ENCODE measurements around the gene OBP2B. TPM values are rescaled to one million over a fixed set of nuclear protein-coding genes. Genes with fewer than 3 reads are reported as not detected.

OBP2B gene
- total and polyA plus RNA-seq, 9 of the 15 experiments (the other 6 are each of a cell fraction or from before 2014, with no cell fraction given) = not detected

GRCh38 chr9:133246562-133246961, 37.5 kb upstream of the OBP2B start:
- Histone ChIP-seq H3K79me2 (ENCODE audit: control insufficient read depth, insufficient read depth, low read length) (no peaks in the 10 kb centered on the region), H3K9me3 (replicated peaks; ENCODE audit: control insufficient read depth, insufficient read depth, low read depth, low read length) (no peaks in the 10 kb centered on the region), H3K9me1 (ENCODE audit: control insufficient read depth, insufficient read depth, low read length) (no peaks in the 10 kb centered on the region), H3K36me3 (ENCODE audit: control insufficient read depth, insufficient read depth, low read length) (no peaks in the 10 kb centered on the region), H3K27ac (ENCODE audit: extremely low read depth, low read depth, low read length) (no peak overlapping the region), H3K4me2 (ENCODE audit: insufficient read depth, low read length) (no peak overlapping the region), H4K20me1 (replicated peaks; ENCODE audit: control insufficient read depth, insufficient read depth, low read length) (no peaks in the 10 kb centered on the region; the same call in 1 of the 2 replicates), H3K27me3 (ENCODE audit: control insufficient read depth in 2 of 2, insufficient read depth in 2 of 2, low read length in 2 of 2) (no peaks in the 10 kb centered on the region), H3K9ac (ENCODE audit: insufficient read depth in 1 of 2, low read depth in 2 of 2, low read length in 2 of 2) (peak overlapping the region in 1 of 2 experiments; percentile 26; a peak in 1 of 4 replicates), H3K4me1 (replicated peaks in 1 of 2; ENCODE audit: control insufficient read depth in 2 of 2, insufficient read depth in 2 of 2, low read length in 2 of 2) (peaks cover 0 to 19% of the 10 kb centered on the region in 2 experiments; a peak in 2 of 5 replicates), H3K4me3 (no peak overlapping the region), H2AFZ (ENCODE audit: low read depth, low read length) (no peak overlapping the region)
- BruUV-seq (replicated peaks) = no TSS peak
- intact Hi-C loops (cut with micrococcal nuclease) = no loop called here
- ChIA-PET CTCF (ENCODE audit: low intra/inter-chr PET ratio) (no interaction called here), POLR2A (interaction anchor here (0.7 to 1.6 kb wide), 5 partner anchors 8 to 61 kb away, joined by 3 to 9 read pairs (median 4); no protein-coding TSS in a partner anchor)
- whole genome bisulfite sequencing (ENCODE audit: insufficient coverage, low coverage, missing lambda C conversion rate) = 68% methylated on average over 15 of the region's 16 CpGs
- TF ChIP-seq DMBX1 (CRISPR knock-in tag; IDR thresholded peaks at IDR 0.05; ENCODE audit: borderline replicate concordance) (no peak), CBX1 (IDR thresholded peaks at IDR 0.05; ENCODE audit: low read depth) (no peak), DNMT1 (IDR thresholded peaks at IDR 0.05) (no peak), POLR2G (IDR thresholded peaks at IDR 0.05; ENCODE audit: low read depth, low read length) (0 out of 2 replicates have a peak, but pooled peaks have one; percentile 28), ZNF165 (CRISPR knock-in tag; IDR thresholded peaks at IDR 0.05; ENCODE audit: borderline replicate concordance) (no peak), ATF3 (IDR thresholded peaks at IDR 0.05) (no peak), ATF3 (CRISPR knock-in tag; conservative IDR thresholded peaks at IDR 0.05) (no peak), VEZF1 (CRISPR knock-in tag; IDR thresholded peaks at IDR 0.05) (no peak), NEUROD1 (IDR thresholded peaks at IDR 0.05; ENCODE audit: borderline replicate concordance, low read depth, low read length, partially characterized antibody) (no peak), ZNF398 (CRISPR knock-in tag; IDR thresholded peaks at IDR 0.05) (no peak)
- no peak for FAIRE-seq
- ATAC-seq = no peak; the same call in 2 of the 3 replicates
- DNase-seq (ENCODE audit: extremely low read depth in 1 of 4, low spot score in 3 of 4) = no peak
- in situ Hi-C loops (cut with MboI) = no loop called here

Measured in K562 (cell line).